HUES48 (cell line): ENCODE measurements around the gene SPSB1.

ENCODE experiments used
- H3K27ac ChIP-seq: one replicate; pipeline ENCODE4 v1.7.0; 2013; ENCODE audit warnings: low read depth, low read length, inconsistent platforms
- H3K27me3 ChIP-seq: 2 replicates; pipeline ENCODE4 v1.6.1; 2013; ENCODE audit warnings: mild to moderate bottlenecking, low read length; ENCODE audit not compliant: control insufficient read depth, insufficient read depth
- H3K36me3 ChIP-seq: 2 replicates; pipeline ENCODE4 v1.6.1; 2013; ENCODE audit warnings: low read length; ENCODE audit not compliant: control insufficient read depth, insufficient read depth
- H3K4me1 ChIP-seq: 2 replicates; pipeline ENCODE4 v1.6.1; 2013; ENCODE audit warnings: mild to moderate bottlenecking, low read length; ENCODE audit not compliant: control insufficient read depth, insufficient read depth
- H3K4me3 ChIP-seq: 2 replicates; pipeline ENCODE4 v1.5.1; 2013; ENCODE audit warnings: mild to moderate bottlenecking, low read depth, low read length
- H3K9ac ChIP-seq: 2 replicates; pipeline ENCODE4 v1.6.1; 2013; ENCODE audit warnings: mild to moderate bottlenecking, low read depth, low read length, moderate library complexity
- H3K9me3 ChIP-seq: 2 replicates; pipeline ENCODE4 v1.6.1; 2013; ENCODE audit warnings: low read length; ENCODE audit not compliant: control insufficient read depth, insufficient read depth

The SPSB1 gene

DNA sequence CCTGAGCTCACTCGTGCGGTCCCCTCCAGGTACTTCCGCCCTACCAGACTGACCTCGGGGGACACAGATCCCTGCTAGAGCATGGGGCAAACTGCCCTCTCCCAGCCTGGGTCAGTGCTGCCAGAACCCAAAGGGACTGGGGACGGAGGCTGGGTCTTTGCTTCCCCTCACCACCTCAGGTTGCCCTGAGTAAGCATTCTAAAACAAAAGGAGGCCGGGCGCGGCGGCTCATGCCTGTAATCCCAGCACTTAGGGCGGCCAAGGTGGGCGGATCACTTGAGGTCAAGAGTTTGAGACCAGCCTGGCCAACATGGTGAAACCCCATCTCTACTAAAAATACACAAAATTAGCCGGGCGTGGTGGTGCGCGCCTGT, 108.4 kb downstream of the SPSB1 start:
- no peak overlapping the region for H3K4me3 ChIP-seq
- no peaks in the 10 kb centered on the region for H3K27me3 ChIP-seq
- no peaks in the 10 kb centered on the region; the same call in 1 of the 2 replicates for H3K4me1 ChIP-seq
- no peaks in the 10 kb centered on the region for H3K36me3 ChIP-seq
- H3K9ac ChIP-seq, result no peak overlapping the region
- H3K9me3 ChIP-seq, result no peaks in the 10 kb centered on the region
- H3K27ac ChIP-seq, result no peak overlapping the region

DNA sequence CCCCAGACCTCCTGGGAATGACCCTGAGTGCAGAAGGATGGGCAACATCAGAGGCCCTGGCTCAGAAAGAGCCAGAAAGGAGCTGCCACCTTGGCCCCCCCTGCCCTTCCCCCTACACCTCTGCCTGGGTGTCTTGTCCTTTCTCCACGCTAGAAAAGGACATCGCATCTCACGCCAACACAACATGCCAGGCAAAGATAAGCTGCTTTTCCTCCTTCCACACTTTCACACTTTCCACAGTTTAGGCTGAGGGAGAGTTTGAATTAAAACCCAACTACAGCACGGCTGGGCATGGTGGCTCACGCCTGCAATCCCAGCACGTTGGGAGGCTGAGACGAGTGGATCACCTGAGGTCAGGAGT, 109.5 kb downstream of the SPSB1 start:
- Histone ChIP-seq H3K9me3 (no peaks in the 10 kb centered on the region), H3K27ac (no peak overlapping the region), H3K9ac (no peak overlapping the region), H3K4me3 (no peak overlapping the region), H3K27me3 (no peaks in the 10 kb centered on the region), H3K36me3 (no peaks in the 10 kb centered on the region), H3K4me1 (no peaks in the 10 kb centered on the region; the same call in 1 of the 2 replicates)

DNA sequence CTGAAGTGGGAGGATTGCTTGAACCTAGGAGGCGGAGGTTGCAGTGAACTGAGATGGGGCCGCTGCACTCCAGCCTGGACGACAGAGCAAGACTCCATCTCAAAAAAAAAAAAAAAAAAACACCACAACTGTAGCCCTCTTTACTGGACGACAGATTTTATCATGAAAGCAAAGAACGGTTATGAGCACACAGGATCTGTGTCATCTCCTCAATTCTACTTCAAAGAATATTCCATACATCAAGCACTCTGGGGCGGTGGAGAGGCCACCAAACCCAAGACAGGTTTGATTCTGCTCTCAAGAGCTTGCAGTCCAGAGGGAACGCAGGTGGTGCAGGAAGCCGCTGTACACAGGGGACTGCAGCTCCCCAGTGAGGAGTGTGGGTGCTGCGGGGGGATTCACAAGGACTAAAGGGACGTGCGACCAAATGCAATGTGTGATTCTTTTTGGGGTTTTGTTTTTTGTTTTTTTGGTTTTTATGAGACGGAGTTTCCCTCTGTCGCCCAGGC, 110.1 kb downstream of the SPSB1 start:
- no peak overlapping the region for H3K4me3 ChIP-seq
- H3K9ac ChIP-seq, result no peak overlapping the region
- H3K27ac ChIP-seq, result no peak overlapping the region

DNA sequence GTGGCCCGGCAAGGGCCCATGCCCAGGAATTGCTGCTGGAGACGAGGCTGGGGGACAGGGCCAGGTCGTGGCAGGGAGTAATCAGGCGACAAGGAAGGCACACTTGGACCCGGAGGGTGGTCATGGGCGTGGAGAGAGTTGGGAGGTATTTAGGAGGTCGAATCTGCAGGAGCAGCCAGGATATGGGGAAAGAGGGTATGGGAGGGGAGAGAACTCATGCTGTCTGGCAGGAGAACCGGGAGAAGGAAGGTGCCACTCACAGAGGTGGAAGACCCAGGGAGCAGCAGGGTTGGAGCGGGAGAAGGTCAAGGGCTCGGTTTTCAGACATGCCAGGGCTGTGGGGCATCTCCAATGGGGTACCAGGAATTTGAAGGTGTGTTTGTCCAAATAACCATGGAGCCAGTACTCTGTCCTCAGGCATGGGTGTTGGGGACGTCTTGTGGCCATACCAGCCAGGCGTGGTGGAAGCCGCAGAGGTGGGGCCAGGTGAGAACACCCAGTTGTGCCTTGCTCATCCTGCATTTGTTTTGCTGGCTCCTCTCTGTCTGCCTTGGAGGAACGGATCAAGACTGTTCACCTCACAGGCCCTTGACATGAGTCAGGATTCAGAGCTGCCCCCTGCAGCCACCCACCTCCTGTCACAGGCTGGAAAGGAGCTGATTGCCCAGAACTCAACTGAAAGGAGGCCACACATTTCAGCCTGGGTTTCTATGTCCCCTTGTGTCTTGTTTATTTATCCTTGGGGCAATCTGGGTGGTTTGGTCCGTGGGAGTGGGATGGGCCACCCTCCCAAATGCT, 111.6 kb downstream of the SPSB1 start:
- Histone ChIP-seq H3K4me1 (no peaks in the 10 kb centered on the region; the same call in 1 of the 2 replicates), H3K9me3 (no peaks in the 10 kb centered on the region), H3K27me3 (no peaks in the 10 kb centered on the region), H3K27ac (no peak overlapping the region), H3K36me3 (no peaks in the 10 kb centered on the region), H3K9ac (no peak overlapping the region), H3K4me3 (no peak overlapping the region)

More for the DNA sequence above, 110.1 kb downstream of the SPSB1 start:
- H3K36me3 ChIP-seq, result no peaks in the 10 kb centered on the region
- H3K4me1 ChIP-seq, result no peaks in the 10 kb centered on the region; the same call in 1 of the 2 replicates
- no peaks in the 10 kb centered on the region for H3K27me3 ChIP-seq
- no peaks in the 10 kb centered on the region for H3K9me3 ChIP-seq

DNA sequence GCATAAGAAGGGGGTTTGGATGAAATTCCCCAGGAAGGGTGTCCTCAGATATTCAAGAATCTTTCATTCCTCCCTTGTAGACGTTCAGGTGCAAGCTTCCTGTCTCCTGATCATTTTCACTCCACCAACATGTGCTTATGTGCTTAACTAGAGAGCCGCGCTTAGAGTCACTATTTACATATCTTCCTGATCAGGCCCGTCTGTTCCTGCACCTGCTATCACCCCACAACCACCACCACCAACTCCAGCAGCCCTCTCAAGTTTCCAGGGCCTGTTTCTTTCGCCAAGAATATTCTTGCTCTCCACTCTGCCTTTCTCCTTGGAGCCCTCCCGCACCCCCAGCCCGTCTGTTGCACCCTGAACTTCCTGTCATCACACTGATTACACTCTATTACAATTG, 113.4 kb downstream of the SPSB1 start:
- Histone ChIP-seq H3K27ac (no peak overlapping the region), H3K9me3 (no peaks in the 10 kb centered on the region), H3K4me1 (no peaks in the 10 kb centered on the region), H3K9ac (no peak overlapping the region), H3K27me3 (no peaks in the 10 kb centered on the region), H3K4me3 (no peak overlapping the region), H3K36me3 (no peaks in the 10 kb centered on the region)

DNA sequence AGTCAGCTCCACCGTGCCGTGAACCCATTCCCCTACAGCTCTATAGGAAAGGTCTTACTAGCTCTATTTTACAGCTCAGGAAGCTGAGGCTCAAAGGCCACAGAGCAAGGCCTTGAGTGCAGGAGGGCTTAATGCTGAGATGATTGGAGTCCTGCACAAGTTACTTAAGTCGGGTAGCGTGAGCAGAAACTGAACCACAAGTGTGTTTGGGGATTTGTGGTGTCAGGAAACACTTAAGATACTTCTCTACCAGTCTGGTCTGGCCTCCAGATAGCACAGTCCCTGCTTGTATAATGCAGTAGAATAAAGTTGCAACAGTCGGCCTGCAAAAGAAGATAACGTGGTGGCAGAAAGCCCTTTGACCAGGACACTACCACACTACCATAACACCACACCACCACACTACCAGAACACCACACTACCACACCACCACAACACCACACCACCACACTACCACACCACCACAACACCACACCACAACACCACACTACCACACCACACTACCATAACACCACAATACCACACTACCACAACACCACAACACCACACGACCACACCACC, 118.1 kb downstream of the SPSB1 start:
- no peak overlapping the region for H3K27ac ChIP-seq
- H3K36me3 ChIP-seq, result no peaks in the 10 kb centered on the region
- H3K27me3 ChIP-seq, result no peaks in the 10 kb centered on the region
- H3K9me3 ChIP-seq, result no peaks in the 10 kb centered on the region
- no peak overlapping the region for H3K4me3 ChIP-seq
- peaks cover 15% of the 10 kb centered on the region for H3K4me1 ChIP-seq
- H3K9ac ChIP-seq, result no peak overlapping the region

DNA sequence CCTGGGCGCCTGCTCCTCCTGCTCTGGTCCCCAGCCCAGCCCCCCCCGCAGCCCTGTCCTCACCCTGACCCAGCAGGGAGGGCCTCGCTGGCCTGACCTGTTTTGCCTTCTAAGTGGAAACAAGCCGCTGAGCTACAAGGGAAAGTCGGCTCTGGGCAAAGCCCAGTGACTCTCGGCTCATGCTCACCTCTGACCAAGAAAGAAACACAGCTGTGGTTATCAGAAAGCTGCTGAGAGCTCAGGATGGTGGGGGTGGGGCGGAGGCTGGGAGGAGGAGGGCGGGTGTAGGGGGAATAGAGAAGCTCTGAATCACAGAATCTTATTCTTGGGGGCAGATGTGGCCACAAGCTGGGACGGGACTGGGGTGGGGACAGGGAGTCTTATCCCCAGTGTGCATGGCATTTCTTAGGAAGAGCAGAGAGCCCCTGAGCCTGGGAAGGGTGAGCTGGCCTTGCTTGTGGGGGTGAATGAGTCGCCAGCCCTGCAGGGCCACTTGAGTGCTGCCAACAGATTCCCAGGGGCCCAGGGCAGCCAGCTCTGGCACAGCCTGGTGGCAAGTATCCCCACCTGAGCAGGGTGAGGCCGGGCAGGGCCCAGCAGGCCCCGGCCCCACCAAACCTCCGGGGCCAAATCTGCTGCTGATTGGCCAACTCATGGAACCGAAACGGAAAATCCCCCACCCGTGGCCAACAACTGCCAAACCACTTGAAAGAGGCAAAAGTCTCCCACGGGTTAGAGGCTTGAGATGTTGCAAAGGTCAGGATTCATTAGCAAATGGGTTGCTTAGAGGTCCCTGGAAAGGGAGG, 120.6 kb downstream of the SPSB1 start:
- Histone ChIP-seq H3K27ac (peak overlapping the region; percentile 58), H3K9ac (no peak overlapping the region), H3K4me1 (peaks cover 15% of the 10 kb centered on the region)

DNA sequence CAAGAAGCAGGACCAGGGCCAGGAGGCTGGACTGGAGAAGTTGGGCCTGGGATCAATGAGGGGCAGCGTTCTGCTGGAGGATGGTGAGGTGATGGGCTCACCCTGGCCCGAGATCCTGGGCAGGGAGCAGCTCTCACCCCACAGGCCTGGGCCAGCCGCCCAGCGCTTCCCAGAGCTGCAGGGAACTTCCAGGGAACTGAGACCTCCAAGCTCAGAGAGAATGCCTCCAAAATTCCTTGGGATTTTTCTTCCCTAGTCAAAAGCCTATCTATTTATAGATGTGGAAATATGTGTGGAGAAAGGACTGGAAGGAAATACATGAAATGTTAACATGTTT, 121.2 kb downstream of the SPSB1 start:
- H3K4me3 ChIP-seq, result no peak overlapping the region
- H3K9me3 ChIP-seq, result no peaks in the 10 kb centered on the region
- H3K27ac ChIP-seq, result peak overlapping the region; percentile 58
- H3K27me3 ChIP-seq, result no peaks in the 10 kb centered on the region
- peaks cover 15% of the 10 kb centered on the region for H3K4me1 ChIP-seq
- H3K9ac ChIP-seq, result no peak overlapping the region
- no peaks in the 10 kb centered on the region for H3K36me3 ChIP-seq

More for the DNA sequence above, 120.6 kb downstream of the SPSB1 start:
- no peak overlapping the region for H3K4me3 ChIP-seq
- no peaks in the 10 kb centered on the region for H3K9me3 ChIP-seq
- no peaks in the 10 kb centered on the region for H3K36me3 ChIP-seq
- H3K27me3 ChIP-seq, result no peaks in the 10 kb centered on the region

DNA sequence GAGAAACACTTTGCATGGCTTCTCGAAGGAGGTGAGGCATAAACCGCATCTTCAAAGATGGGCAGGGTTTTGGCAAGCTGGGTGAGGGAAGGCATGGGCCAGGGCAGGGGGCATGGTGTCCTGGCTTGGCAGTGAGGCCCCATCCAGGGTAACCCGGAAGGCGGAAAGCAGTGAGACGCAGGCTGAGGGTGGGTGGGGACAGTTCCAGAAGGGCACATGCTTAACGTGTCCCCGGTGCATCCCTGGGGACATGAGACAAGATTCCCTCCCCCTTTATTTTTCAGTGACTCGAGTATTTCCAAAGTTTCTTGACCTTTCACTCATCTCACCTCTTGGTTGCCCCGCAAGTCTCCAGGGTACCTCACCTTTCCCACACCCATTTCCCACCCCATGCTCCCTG, 123.8 kb downstream of the SPSB1 start:
- peaks cover 15% of the 10 kb centered on the region for H3K4me1 ChIP-seq
- H3K27me3 ChIP-seq, result no peaks in the 10 kb centered on the region
- H3K27ac ChIP-seq, result no peak overlapping the region
- H3K4me3 ChIP-seq, result no peak overlapping the region
- no peak overlapping the region for H3K9ac ChIP-seq
- no peaks in the 10 kb centered on the region for H3K9me3 ChIP-seq
- H3K36me3 ChIP-seq, result no peaks in the 10 kb centered on the region

DNA sequence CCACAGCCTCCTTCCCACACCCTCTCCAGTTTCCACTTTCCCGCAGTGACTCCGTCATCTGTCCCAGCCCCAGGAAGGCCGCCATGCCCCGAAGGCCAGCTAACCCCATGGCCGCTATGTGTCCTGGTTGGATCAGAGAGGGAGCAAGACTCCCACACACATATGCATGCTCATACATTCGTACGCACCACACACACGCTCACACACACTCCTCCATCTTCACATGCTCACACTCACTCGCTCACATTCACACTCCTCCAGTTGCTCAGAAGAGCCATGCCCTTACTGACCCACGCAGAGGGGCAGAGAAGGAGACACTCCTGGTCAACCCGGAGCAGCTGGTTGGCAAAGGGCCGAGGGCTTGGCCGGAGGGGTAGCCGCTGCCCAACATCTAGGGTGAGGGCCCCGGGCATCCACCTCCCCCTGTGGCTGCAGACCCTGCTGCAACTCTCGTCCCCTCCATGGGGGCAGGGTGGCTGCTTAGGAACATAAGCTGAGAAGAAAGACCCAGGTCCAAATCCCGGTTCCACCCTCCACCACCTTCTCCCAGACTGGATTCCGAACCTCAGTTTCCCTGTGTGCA, 124.3 kb downstream of the SPSB1 start:
- H3K9ac ChIP-seq, result no peak overlapping the region
- no peaks in the 10 kb centered on the region for H3K9me3 ChIP-seq
- no peaks in the 10 kb centered on the region for H3K36me3 ChIP-seq
- H3K4me3 ChIP-seq, result no peak overlapping the region
- H3K4me1 ChIP-seq, result peaks cover 15% of the 10 kb centered on the region
- H3K27me3 ChIP-seq, result no peaks in the 10 kb centered on the region
- no peak overlapping the region for H3K27ac ChIP-seq
